RWPE1 (cell line): ENCODE measurements around the gene KRT3.

Experiments
- CTCF ChIA-PET: fragments of 350-600 bp; sonication (Branson Sonifier 250); formaldehyde crosslinking; extraction: SDS; loops from one replicate; lab custom pipeline; 2021; lab: Yijun Ruan, JAX
- POLR2A ChIA-PET: fragments of 400-600 bp; formaldehyde crosslinking; extraction: SDS; loops from one replicate; lab custom pipeline; 2020; ENCODE audit warnings: antibody characterized with exemption; ENCODE audit not compliant: low non-redundant PET; lab: Yijun Ruan, JAX
- DNase-seq: peaks from one replicate; pipeline ENCODE4 v3.0.0; 2012; ENCODE audit warnings: low spot score
- H3K27ac ChIP-seq: fragments of 450-650 bp; 2 replicates; pipeline ENCODE4 v1.5.1; 2017
- TF ChIP-seq, protein P1 (sequence below): fragments of 450-650 bp; conservative IDR thresholded peaks from 2 replicates; pipeline ENCODE4 v1.5.1; 2017; ENCODE audit warnings: low read depth, mild to moderate bottlenecking

Gene KRT3

DNA sequence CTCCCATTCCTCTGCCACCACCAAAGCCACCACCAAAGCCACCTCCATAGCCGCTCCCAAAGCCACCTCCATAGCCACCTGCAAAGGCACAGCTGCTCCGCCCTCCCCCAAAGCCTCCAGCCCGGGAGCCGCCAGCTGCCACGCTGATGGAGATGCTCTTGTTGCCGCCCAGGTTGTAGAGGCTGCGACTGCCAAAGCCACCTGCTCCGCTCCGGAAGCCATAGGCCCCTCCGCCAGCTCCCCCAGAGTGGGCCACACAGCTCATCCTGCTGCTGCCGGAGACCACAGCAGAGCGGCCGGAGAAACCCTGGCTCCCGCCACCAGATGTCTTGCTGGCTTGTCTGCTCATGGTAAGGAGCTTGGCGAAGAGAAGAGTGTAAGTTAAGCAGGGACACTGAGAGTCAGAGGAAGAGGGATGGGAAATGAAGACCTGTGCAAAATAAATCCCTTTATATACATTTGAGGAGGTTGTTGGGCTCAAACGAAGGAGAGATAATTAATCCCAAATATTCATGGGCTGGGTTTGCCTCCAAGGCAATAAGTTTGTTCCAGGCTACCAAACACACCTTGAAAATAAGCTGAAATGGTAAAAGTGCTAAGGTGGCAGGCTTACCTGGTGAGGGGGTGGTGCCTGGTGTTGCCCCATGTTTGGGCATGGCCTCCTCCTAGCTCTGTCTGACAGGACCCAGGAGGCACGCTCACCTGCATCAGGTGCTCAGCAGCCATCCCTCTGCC lies at the start of gene KRT3:
KRT3 (minus strand) TSS at position 424 of the 735 bp plus-strand sequence; CDS start at position 349, 75 bp downstream.
- no peak for DNase-seq
- H3K27ac ChIP-seq: no peak within 1 kb of the TSS
- TF ChIP-seq, protein P1, sequence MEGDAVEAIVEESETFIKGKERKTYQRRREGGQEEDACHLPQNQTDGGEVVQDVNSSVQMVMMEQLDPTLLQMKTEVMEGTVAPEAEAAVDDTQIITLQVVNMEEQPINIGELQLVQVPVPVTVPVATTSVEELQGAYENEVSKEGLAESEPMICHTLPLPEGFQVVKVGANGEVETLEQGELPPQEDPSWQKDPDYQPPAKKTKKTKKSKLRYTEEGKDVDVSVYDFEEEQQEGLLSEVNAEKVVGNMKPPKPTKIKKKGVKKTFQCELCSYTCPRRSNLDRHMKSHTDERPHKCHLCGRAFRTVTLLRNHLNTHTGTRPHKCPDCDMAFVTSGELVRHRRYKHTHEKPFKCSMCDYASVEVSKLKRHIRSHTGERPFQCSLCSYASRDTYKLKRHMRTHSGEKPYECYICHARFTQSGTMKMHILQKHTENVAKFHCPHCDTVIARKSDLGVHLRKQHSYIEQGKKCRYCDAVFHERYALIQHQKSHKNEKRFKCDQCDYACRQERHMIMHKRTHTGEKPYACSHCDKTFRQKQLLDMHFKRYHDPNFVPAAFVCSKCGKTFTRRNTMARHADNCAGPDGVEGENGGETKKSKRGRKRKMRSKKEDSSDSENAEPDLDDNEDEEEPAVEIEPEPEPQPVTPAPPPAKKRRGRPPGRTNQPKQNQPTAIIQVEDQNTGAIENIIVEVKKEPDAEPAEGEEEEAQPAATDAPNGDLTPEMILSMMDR: no peak
- CTCF ChIA-PET: interaction anchor here (0.7 to 1.0 kb wide), 2 partner anchors 17 to 656 kb away, joined by 3 to 6 read pairs; no protein-coding TSS in a partner anchor
- POLR2A ChIA-PET: no interaction called here

DNA sequence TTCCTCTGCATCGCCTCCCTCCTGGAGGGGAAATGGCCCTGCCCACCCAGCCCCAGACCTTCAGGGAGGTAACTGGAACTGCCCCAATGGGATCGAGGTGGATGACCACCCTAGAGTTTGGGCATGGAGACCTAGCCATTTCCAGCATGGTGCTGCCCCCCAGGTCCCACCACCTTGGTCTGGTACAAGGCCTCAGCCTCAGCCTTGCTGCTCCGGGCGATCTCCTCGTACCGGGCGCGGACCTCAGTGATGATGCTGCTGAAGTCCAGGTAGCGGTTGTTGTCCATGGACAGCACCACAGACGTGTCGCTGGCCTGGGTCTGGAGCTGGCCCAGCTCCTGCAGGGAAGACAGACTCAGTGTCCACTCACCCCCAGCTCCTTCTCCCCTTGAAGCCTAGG lies 48.5 kb upstream of the KRT3 start:
- TF ChIP-seq, protein P1: no peak
- no peak overlapping the region for H3K27ac ChIP-seq
- POLR2A ChIA-PET: no interaction called here
- CTCF ChIA-PET: no interaction called here
- DNase-seq: no peak

DNA sequence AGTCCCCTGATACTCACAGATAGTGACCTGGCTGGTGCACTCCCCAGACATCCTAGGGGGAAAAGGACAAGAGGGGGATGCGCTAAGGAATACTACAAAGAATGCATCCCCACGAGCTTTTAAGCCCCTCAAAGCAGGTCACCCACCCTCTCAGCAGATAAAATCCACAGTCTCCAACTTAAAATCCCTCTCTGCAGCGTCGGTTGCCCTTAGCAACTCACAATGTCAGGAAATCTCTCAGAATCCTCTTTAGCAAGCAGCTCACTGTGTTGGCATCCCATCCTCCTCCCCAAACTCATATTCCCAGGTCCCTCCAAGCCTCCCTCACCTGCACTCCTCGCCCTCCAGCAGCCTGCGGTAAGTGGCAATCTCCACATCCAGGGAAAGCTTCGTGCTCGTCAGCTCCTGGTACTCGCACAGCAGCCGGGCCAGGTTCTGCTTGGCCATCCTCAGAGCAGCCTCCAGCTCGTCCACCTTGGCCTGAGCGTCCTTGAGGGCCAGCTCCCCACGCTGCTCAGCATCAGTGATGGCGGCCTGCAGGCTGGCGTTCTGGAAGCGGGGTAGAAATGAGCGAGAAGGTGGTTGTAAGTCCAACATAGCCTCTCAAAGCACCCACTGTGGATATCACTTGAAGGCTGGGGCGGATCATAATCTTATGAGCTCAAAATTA lies 43.7 kb upstream of the KRT3 start:
- ChIA-PET POLR2A (no interaction called here), CTCF (no interaction called here)
- no peak for DNase-seq
- TF ChIP-seq, protein P1: no peak
- no peak overlapping the region for H3K27ac ChIP-seq

DNA sequence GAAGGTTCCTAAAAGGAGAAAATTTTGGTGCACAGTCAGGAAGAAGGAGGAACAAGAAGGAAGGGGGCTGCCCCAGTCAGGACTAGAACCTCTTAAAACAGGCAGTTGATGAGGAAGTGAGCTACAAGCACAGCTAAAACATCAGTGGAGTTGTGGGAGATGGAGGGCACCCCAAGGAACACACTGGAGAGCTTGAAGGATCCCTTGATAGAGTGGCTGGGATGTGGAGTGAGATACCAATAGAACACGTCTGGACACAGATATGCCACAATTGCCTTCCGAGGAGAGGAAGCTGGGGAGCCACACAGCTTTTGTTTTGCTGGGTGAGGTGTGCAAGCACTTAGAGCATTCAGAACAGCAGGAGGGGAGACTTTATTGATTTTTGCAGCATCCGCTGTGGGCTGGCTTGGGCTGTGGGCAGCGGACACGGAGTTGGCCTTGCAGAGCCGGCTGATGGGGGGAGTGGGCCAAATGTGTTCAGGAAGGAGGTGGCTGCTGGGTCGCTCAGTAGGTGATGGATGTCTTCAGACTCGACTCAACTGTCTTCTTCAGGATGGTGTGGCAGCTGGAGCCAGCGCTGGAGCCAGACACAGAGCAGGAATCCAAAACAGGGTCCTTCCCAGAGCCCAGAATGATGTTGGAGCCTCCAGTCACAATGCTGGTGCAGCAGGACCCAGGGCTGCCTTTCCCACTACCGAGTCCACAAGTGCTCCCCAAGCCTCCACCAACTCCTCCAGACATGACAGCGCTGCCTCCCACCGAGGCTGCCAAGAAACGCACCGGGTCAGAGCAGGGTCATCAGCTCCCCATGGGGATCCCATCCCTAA lies 42.9 kb upstream of the KRT3 start:
- DNase-seq: no peak
- CTCF ChIA-PET: interaction anchor here (0.5 kb wide), 1 partner anchor 459 kb away, joined by 3 read pairs; no protein-coding TSS in a partner anchor
- POLR2A ChIA-PET: interaction anchor here (0.6 kb wide), 1 partner anchor 1143 kb away, joined by 3 read pairs; no protein-coding TSS in a partner anchor
- TF ChIP-seq, protein P1: no peak
- H3K27ac ChIP-seq: no peak overlapping the region

DNA sequence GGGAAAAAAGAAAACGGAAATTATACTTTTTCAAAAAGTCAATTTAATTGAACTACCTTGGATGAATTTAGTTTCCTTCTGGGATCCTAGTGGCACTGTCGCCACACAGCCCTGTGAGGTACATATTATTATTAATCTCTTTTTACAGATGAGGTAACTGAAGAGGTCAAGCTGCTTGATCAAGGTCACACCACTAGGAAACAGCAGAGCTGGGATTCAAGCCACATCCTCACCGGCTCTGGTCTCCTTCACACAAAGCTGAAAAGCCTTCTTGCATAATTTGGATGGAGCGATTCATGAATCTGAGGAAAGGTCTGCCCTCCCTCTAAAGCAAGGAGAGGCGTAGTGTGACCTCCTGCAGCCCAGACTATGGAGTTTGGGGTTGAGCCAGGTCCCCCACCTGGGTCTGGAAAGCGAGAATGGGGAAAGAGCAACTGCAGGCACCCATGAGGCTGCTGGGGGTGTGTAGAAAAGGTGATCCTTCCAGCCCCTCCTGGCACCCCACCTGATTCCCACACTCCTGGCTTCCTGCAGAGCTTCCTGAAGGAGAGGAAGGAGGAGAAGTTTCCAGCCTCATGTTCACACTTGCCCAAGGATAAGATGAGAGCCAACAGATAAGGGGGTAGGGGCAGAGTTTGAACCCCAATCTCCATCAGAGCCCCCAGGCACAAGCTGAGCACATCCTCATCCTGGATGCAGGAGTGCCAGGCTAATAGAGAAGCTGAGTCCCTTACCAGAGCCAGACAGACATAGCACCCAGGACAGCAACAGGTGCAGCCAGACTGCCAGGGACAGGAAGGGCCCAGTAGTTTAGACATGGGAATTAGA lies 42.1 kb upstream of the KRT3 start:
- CTCF ChIA-PET: interaction anchor here (0.5 to 0.7 kb wide), 2 partner anchors 33 to 458 kb away, joined by 3 read pairs; no protein-coding TSS in a partner anchor
- TF ChIP-seq, protein P1: no peak
- POLR2A ChIA-PET: no interaction called here
- H3K27ac ChIP-seq: no peak overlapping the region
- DNase-seq: no peak
